ENCODE data around the gene AMIGO3.
"Not testable (repeated sequence)": the region's sequence is repeated elsewhere in the genome, so short reads cannot be mapped to it uniquely, and the experiment has no call there.

The AMIGO3 gene

DNA sequence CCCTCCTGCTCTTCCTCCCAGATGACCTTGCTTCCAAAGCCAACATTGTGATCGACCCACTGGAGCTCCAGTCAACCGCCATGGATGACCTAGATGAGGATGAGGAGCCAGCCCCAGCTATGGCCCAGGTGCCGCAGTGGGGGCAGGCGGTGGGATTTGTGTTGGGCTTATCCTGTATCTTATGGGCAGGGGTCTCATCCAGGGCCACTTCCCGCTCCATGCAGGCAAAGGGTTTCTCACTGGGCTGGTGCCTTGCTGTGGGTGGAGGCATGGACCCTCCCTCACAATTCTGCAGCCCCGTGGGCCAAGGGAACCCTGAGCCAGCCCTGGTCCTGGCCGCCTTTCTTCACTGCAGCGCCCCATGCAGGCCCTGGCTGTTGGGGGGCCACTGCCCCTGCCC is 14.9 kb downstream of the AMIGO3 start:
- H3K36me3 ChIP-seq (ENCODE audit: control insufficient read depth, insufficient read depth, low read length), result peaks cover 30% of the 10 kb centered on the region
- H3K9me3 ChIP-seq (ENCODE audit: control insufficient read depth, insufficient read depth, low read length), result no peaks in the 10 kb centered on the region
- no peak overlapping the region for H3K4me3 ChIP-seq (ENCODE audit: low read depth, low read length)
- H3K27me3 ChIP-seq (ENCODE audit: control insufficient read depth, insufficient read depth, low read length), result no peaks in the 10 kb centered on the region
- H3K9ac ChIP-seq (ENCODE audit: low read depth, low read length), result no peak overlapping the region
- no peaks in the 10 kb centered on the region for H3K4me1 ChIP-seq (ENCODE audit: control insufficient read depth, insufficient read depth, low read length)

DNA sequence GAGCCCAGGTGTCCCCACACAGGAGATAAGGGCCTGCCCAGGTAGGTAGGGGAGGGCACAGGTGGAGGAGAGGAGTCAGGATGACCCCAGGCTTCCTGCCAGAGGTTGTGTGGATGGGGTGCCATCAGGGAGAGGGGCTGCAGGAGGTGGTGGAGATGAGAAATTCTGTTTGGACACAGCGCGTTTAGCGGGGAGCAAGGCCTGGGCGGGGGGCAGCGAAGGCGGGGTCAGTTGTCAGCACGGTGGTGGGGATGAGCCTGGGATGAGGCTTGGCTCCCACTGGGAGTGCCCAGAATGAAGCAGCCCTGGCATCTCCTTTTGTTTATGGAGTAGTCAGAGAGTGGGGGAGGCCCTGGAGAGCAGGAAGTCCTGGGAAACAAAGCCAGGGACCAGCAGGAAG is 15.5 kb downstream of the AMIGO3 start:
- Histone ChIP-seq H3K4me1 (ENCODE audit: control insufficient read depth, insufficient read depth, low read length) (no peaks in the 10 kb centered on the region), H3K27me3 (ENCODE audit: control insufficient read depth, insufficient read depth, low read length) (no peaks in the 10 kb centered on the region), H3K4me3 (ENCODE audit: low read depth, low read length) (no peak overlapping the region), H3K9ac (ENCODE audit: low read depth, low read length) (no peak overlapping the region), H3K36me3 (ENCODE audit: control insufficient read depth, insufficient read depth, low read length) (peaks cover 30% of the 10 kb centered on the region), H3K9me3 (ENCODE audit: control insufficient read depth, insufficient read depth, low read length) (no peaks in the 10 kb centered on the region)

DNA sequence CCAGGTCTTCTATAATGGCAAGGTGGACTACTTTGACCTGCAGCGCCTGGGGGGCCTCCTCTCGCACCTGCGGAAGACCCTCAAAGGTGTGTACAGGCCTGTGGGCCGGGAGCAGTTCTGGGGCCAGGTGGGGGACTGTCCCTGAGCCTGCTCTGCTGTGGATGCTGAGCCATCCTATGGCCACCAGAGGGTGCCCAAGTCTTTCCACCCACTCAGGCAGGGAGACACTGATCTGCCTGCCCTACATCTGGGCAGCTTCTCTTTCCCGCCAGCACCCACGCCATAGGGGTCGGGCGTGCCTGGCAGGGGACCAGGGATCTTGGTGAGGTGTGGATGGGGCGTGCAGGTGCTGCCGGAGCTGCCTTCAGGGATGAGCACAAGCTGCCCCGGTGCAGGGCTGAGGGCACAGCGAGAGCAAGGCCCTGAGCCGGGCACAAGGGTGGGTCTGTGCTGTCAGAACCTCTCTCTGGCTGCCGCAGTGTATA is 16.0 kb downstream of the AMIGO3 start:
- H3K9ac ChIP-seq (ENCODE audit: low read depth, low read length), result no peak overlapping the region
- no peaks in the 10 kb centered on the region for H3K27me3 ChIP-seq (ENCODE audit: control insufficient read depth, insufficient read depth, low read length)
- H3K4me3 ChIP-seq (ENCODE audit: low read depth, low read length), result no peak overlapping the region
- H3K36me3 ChIP-seq (ENCODE audit: control insufficient read depth, insufficient read depth, low read length), result peaks cover 33% of the 10 kb centered on the region
- no peaks in the 10 kb centered on the region for H3K9me3 ChIP-seq (ENCODE audit: control insufficient read depth, insufficient read depth, low read length)
- H3K4me1 ChIP-seq (ENCODE audit: control insufficient read depth, insufficient read depth, low read length), result no peaks in the 10 kb centered on the region

DNA sequence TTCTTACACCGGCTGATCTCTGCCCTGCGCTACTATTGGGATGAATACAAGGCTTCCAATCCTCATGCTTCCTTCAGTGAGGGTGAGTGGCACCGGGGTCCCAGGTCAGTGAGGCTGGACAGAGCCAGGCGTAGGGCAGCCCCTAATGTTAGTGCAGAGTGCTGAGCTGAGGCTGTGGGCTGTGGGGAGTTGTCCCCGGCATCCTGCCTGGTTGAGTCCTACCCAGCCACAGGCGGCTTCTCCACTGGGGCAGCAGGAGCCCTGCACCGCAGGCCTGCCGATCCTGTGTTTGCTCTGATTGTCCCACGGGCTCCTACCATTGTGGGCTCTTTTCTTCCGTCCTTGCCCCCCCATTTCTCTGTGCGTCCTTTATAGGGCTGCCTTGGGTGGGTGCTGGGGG is 16.8 kb downstream of the AMIGO3 start:
- H3K4me3 ChIP-seq (ENCODE audit: low read depth, low read length), result no peak overlapping the region
- no peaks in the 10 kb centered on the region for H3K27me3 ChIP-seq (ENCODE audit: control insufficient read depth, insufficient read depth, low read length)
- H3K9ac ChIP-seq (ENCODE audit: low read depth, low read length), result no peak overlapping the region
- no peaks in the 10 kb centered on the region for H3K9me3 ChIP-seq (ENCODE audit: control insufficient read depth, insufficient read depth, low read length)
- H3K4me1 ChIP-seq (ENCODE audit: control insufficient read depth, insufficient read depth, low read length), result no peaks in the 10 kb centered on the region
- H3K36me3 ChIP-seq (ENCODE audit: control insufficient read depth, insufficient read depth, low read length), result peaks cover 35% of the 10 kb centered on the region

DNA sequence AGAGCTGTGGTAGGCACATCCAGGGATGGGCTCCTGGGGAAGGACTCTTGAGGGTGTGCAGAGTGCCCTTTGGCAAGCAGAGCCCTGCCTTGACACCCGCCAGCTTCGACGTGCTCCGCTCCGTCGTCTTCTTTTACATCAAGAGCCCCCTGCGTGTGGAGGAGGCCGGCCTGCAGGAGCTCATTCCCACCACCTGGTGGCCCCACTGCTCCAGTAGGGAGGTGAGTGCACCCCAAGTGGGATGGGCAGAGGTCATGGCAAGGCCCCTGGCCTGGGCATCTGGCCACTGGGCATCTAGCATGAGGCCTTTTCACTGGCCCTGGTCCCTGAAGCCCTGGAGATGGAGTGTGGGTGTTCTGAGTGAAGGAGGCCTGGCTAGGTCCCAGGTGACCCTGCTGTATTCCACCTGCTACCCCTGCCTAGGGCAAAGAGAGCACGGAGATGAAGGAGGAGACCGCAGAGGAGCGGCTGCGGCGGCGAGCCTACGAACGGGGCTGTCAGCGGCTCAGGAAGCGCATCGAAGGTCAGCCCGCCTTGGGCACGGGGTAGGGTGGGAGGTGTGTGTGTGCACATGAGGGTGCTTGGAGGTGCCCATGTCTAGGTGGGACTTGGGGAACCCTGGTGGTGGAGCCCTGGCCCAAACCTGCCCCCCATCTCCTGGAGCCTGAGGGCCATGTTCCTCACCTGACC is 18.0 kb downstream of the AMIGO3 start:
- Histone ChIP-seq H3K9me3 (ENCODE audit: control insufficient read depth, insufficient read depth, low read length) (no peaks in the 10 kb centered on the region), H3K9ac (ENCODE audit: low read depth, low read length) (no peak overlapping the region), H3K27me3 (ENCODE audit: control insufficient read depth, insufficient read depth, low read length) (no peaks in the 10 kb centered on the region), H3K4me3 (ENCODE audit: low read depth, low read length) (no peak overlapping the region), H3K36me3 (ENCODE audit: control insufficient read depth, insufficient read depth, low read length) (peaks cover 34% of the 10 kb centered on the region), H3K4me1 (ENCODE audit: control insufficient read depth, insufficient read depth, low read length) (no peaks in the 10 kb centered on the region)

DNA sequence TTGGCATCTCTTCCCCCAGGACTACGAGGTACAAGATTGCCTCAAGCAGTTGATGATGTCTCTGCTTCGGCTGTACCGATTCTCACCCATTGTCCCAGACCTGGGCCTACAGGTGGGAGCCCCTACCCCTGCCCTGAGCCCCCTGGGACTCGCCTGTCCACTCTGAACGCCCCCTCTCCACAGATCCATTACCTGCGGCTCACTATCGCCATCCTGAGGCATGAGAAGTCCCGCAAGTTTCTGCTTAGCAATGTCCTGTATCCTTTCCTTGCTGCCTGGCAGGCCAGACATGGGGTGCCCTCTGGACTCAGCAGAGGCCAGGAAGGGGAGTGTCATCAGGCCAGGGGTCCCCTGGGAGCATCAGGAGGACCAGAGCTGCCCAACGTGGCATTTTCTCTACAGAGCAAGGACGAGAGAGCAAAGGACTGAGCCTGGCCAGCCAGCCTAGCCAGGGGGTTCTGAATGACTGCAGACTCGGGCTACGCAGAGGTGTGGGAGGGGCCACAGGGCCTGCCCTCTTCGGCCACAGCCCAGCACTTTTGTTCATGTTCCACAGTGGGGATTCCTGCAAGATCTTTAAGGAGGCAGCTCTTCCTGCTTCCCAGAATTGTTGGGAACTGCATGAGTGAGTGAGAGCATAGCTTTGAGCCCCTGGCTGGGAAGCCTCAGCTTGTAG is 18.9 kb downstream of the AMIGO3 start:
- Histone ChIP-seq H3K9ac (ENCODE audit: low read depth, low read length) (peak overlapping the region; percentile 26), H3K36me3 (ENCODE audit: control insufficient read depth, insufficient read depth, low read length) (peaks cover 30% of the 10 kb centered on the region), H3K4me1 (ENCODE audit: control insufficient read depth, insufficient read depth, low read length) (no peaks in the 10 kb centered on the region), H3K27me3 (ENCODE audit: control insufficient read depth, insufficient read depth, low read length) (no peaks in the 10 kb centered on the region), H3K4me3 (ENCODE audit: low read depth, low read length) (no peak overlapping the region), H3K9me3 (ENCODE audit: control insufficient read depth, insufficient read depth, low read length) (no peaks in the 10 kb centered on the region)

DNA sequence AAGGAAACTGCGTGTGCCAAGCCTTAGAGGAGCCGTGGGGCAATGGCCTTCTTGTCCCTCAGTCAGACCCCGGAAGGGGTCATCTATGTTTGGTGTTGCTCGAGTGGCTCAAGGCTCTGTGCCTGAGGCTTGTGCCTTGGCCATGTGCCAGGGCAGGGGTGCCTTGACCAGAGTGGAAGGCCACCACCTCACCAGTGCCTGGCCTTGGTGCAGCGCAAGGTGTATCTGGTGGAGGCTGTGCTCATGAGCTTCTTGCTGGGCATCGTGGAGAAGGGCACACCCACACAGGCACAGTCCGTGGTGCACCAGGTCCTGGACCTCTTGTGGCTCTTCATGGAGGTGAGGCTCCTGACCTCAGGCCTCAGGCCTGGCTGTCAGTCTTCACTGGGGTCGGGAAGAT is 19.5 kb downstream of the AMIGO3 start:
- no peaks in the 10 kb centered on the region for H3K4me1 ChIP-seq (ENCODE audit: control insufficient read depth, insufficient read depth, low read length)

DNA sequence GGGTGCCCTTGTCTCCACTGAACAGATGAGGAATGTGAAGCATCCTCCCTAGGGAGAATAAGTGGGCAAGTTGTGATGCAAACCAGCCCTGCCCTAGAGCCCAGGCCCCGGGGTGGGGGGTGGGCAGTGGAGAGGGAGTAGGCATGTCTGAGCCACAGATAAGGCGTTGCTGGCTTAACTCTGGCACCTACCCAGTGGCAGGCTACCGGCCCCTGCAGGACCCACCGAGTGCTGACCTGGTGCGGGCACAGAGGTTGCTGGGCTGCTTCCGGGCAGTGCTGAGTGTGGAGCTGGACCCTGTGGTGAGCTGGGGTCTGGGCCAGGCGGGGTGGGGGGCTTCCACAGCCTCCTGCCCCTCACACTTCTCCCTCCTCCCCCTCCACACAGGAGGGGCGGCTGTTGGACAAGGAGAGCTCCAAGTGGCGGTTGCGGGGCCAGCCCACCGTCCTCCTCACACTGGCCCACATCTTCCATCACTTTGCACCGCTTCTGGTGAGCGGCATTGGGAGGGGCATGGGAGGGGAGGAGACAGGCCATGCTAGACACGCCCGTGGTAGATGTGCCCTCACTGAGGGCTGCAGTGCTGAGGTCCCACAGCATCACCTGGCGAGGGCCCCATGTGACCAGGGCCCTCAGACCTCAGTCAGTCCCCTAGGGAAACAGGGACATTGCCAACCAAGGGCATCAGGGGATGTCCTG is 20.1 kb downstream of the AMIGO3 start:
- Histone ChIP-seq H3K9ac (ENCODE audit: low read depth, low read length) (no peak overlapping the region), H3K36me3 (ENCODE audit: control insufficient read depth, insufficient read depth, low read length) (peaks cover 23% of the 10 kb centered on the region), H3K9me3 (ENCODE audit: control insufficient read depth, insufficient read depth, low read length) (no peaks in the 10 kb centered on the region), H3K4me1 (ENCODE audit: control insufficient read depth, insufficient read depth, low read length) (no peaks in the 10 kb centered on the region), H3K4me3 (ENCODE audit: low read depth, low read length) (no peak overlapping the region), H3K27me3 (ENCODE audit: control insufficient read depth, insufficient read depth, low read length) (no peaks in the 10 kb centered on the region)

More for the DNA sequence above, 19.5 kb downstream of the AMIGO3 start:
- Histone ChIP-seq H3K9me3 (ENCODE audit: control insufficient read depth, insufficient read depth, low read length) (no peaks in the 10 kb centered on the region), H3K27me3 (ENCODE audit: control insufficient read depth, insufficient read depth, low read length) (no peaks in the 10 kb centered on the region), H3K9ac (ENCODE audit: low read depth, low read length) (no peak overlapping the region), H3K4me3 (ENCODE audit: low read depth, low read length) (no peak overlapping the region), H3K36me3 (ENCODE audit: control insufficient read depth, insufficient read depth, low read length) (peaks cover 29% of the 10 kb centered on the region)

DNA sequence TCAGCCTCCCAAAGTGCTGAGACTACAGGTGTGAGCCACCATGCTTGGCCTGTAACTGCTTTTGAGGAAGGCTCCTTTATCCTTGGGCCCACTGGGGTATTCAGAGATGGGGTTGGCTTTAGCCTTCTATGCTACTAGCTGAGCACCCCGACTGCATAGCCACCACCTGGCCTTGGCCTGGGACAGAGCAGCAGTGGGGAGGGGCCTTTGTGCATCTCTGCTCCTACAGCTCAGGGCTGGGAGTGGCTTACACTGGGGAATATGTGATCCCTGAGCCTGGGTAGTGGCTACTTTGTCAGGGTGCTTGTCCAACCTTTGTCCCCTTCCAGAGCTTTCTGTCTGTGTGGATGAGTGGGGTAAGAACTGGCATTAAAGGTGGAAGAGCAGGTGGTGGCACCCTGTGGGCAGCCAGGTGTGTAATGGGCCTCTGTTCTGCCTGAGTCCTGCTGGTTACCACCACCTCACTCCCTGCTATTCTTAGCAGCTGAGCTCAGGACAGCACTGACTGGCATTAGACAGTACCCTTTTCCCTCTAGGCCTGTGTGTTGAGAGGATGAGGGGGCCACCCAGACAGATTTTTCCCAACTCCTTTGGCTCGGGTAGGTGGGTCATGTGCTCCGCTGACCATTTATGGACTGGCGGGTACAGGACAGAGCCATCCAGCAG is 24.0 kb downstream of the AMIGO3 start:
- H3K27me3 ChIP-seq (ENCODE audit: control insufficient read depth, insufficient read depth, low read length); H3K4me3 ChIP-seq (ENCODE audit: low read depth, low read length); H3K9ac ChIP-seq (ENCODE audit: low read depth, low read length); H3K36me3 ChIP-seq (ENCODE audit: control insufficient read depth, insufficient read depth, low read length); H3K9me3 ChIP-seq (ENCODE audit: control insufficient read depth, insufficient read depth, low read length); H3K4me1 ChIP-seq (ENCODE audit: control insufficient read depth, insufficient read depth, low read length): not testable (repeated sequence)

DNA sequence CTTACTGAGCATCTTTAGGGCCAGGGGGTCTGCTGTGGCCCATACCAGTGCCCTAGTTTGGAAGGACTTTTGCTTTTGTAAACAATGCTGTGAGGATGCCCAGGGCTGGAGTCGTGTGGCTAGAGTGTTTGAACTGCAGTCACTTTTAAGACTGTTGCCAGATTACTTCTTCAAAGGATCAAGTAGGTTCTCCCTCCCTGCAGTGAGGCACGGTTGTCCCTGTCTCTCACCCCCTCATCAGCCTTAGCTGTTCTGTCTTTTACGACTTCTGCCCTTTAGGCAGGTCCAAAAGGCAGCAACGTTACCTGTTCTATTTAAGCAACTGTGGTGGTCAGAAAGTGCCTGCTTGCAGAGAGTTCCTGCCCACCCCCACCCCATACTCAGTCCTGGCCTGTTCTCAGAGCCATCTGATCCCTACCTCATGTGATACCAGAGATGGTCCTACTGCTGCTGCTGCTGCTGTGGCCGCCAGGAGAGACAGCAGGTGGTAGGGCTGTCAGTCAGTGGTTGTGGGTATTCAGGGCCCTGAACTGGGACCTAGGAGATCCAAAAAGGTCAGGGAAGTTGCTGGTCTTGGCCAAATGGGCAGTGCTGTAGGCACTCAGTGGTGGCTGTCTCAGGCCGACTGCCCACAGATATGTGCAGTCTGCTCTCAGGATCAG is 24.9 kb downstream of the AMIGO3 start:
- not testable (repeated sequence) for H3K36me3 ChIP-seq (ENCODE audit: control insufficient read depth, insufficient read depth, low read length); H3K9me3 ChIP-seq (ENCODE audit: control insufficient read depth, insufficient read depth, low read length); H3K9ac ChIP-seq (ENCODE audit: low read depth, low read length); H3K4me1 ChIP-seq (ENCODE audit: control insufficient read depth, insufficient read depth, low read length); H3K4me3 ChIP-seq (ENCODE audit: low read depth, low read length); H3K27me3 ChIP-seq (ENCODE audit: control insufficient read depth, insufficient read depth, low read length)

DNA sequence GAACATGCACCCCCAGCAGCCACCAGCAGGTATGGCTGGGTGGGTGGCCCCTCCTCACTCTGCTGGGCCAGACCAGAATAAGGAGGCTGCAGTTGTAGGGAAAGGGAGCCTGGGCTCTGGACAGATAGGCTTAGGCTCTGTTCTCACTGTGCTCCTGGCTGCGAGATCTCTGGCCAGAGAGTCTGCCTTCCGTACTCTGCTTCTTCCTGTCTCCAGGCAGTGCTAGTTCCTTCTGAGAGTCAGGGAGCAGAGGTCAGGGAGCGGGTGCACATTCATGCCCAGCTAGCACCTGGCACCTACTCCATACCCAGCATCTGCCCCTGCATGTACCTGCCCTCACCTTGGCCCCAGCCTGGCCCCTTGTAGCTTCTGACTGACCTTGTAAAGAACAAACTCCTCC is 28.0 kb downstream of the AMIGO3 start:
- H3K27me3 ChIP-seq (ENCODE audit: control insufficient read depth, insufficient read depth, low read length); H3K36me3 ChIP-seq (ENCODE audit: control insufficient read depth, insufficient read depth, low read length); H3K4me3 ChIP-seq (ENCODE audit: low read depth, low read length); H3K9me3 ChIP-seq (ENCODE audit: control insufficient read depth, insufficient read depth, low read length); H3K9ac ChIP-seq (ENCODE audit: low read depth, low read length); H3K4me1 ChIP-seq (ENCODE audit: control insufficient read depth, insufficient read depth, low read length): not testable (repeated sequence)
